ENCODE data around the gene PHACTR1.

DNA sequence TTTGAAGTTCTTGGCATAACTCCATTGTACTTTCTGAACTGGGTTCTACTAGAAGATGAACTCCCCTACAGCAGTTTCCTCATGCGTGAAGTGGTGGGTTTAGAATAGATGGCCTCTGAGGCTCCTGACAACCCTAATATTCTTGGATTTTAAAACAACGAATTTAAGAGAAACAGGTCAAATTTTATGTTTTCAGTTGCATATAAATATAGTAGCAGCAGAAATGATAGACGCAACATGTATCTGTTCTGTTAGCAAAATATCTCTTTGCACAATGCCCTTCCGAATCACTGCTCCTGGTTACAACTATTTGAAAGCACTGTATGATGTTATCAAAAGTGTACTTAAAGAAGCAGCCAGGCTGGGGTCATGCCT lies 364.6 kb downstream of the PHACTR1 start:
- TF ChIP-seq, protein P1, sequence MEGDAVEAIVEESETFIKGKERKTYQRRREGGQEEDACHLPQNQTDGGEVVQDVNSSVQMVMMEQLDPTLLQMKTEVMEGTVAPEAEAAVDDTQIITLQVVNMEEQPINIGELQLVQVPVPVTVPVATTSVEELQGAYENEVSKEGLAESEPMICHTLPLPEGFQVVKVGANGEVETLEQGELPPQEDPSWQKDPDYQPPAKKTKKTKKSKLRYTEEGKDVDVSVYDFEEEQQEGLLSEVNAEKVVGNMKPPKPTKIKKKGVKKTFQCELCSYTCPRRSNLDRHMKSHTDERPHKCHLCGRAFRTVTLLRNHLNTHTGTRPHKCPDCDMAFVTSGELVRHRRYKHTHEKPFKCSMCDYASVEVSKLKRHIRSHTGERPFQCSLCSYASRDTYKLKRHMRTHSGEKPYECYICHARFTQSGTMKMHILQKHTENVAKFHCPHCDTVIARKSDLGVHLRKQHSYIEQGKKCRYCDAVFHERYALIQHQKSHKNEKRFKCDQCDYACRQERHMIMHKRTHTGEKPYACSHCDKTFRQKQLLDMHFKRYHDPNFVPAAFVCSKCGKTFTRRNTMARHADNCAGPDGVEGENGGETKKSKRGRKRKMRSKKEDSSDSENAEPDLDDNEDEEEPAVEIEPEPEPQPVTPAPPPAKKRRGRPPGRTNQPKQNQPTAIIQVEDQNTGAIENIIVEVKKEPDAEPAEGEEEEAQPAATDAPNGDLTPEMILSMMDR (IDR thresholded peaks at IDR 0.05) = no peak
- TF ChIP-seq POLR2A (IDR thresholded peaks at IDR 0.05) = no peak

Measured in testis (tissue), 2 donors.